ENCODE data around the gene ERC2.

Gene ERC2

DNA sequence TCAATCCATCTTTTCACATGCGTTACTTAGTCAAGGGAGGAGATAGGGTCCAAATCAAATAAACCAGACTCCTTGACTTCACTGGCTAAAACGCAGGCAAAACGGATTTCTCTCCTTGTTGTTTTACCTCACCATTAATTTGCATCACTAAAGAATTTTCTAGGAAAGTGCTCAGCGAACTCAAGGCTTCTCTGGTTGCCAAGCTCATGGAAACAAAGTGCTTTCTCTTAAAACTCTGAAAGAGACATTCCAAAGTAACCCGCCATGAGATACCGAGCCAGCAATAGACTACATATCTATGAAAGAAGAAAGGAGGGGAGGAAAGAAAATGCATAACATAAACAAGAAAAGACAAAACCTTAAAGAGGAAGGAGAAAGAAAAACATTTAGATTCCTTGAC, 769.4 kb downstream of the ERC2 start:
- Histone ChIP-seq H3K4me1 (ENCODE audit: control insufficient read depth, insufficient read depth, low read length) (peaks cover 5% of the 10 kb centered on the region; the same call in 1 of the 2 replicates), H3K36me3 (ENCODE audit: control insufficient read depth in 2 of 2, insufficient read depth in 1 of 2, low read length in 2 of 2) (peaks cover 0 to 3% of the 10 kb centered on the region in 2 experiments; a peak in 1 of 3 replicates), H3K27ac (ENCODE audit: extremely low read depth, low read depth, low read length) (no peak overlapping the region), H3K9me3 (ENCODE audit: control insufficient read depth, insufficient read depth, low read depth, low read length) (no peaks in the 10 kb centered on the region), H3K4me3 (ENCODE audit: low read depth, low read length) (no peak overlapping the region)
- CTCF ChIA-PET = interaction anchor here (1.0 kb wide), 1 partner anchor 33 kb away, joined by 3 read pairs; no protein-coding TSS in a partner anchor
- TF ChIP-seq ZSCAN30 (tag by site-specific recombination; IDR thresholded peaks at IDR 0.05) (no peak), ZNF157 (tag by site-specific recombination; IDR thresholded peaks at IDR 0.05) (no peak)
- POLR2A ChIA-PET = no interaction called here

DNA sequence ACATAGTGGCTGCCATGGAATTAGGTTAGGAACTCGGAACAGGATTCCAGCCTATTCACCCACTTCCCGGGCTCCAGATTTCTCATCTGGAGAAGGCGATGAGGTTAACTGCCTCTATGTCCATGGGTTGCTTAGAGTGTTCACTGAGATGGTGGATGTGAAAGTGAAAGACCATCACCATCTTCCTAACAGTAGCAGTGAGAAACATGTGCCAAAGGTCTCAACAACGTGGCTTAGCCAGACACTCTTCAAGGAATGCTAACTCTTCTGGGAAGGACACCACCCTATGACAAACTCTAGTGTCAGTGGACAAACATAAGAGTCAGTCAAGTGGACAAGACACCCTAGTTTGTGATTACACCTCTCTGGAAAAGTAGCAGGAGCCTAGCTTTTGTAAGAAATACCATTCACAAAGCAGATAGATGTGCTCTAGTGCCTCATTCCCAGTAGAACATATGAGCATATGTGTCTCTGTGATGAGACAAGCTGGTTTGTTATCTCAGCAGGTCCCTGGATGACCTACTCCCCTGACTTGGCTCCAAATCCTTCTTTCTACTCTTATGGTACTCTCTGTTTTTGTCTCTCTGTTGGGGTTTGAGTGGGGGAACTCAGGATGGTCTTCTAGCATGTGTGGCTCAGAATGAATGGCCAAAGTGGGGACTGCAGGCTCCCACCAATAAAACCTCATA, 770.9 kb downstream of the ERC2 start:
- H3K4me3 ChIP-seq (ENCODE audit: low read depth, low read length) = no peak overlapping the region
- H3K9me3 ChIP-seq (ENCODE audit: control insufficient read depth, insufficient read depth, low read depth, low read length) = no peaks in the 10 kb centered on the region
- POLR2A ChIA-PET = no interaction called here
- peaks cover 7% of the 10 kb centered on the region for H3K4me1 ChIP-seq (ENCODE audit: control insufficient read depth, insufficient read depth, low read length)
- TF ChIP-seq ZNF701 (tag by site-specific recombination; IDR thresholded peaks at IDR 0.05) (no peak), ZNF544 (tag by site-specific recombination; IDR thresholded peaks at IDR 0.05) (no peak), ZFP3 (tag by site-specific recombination; IDR thresholded peaks at IDR 0.05; ENCODE audit: low read depth) (no peak), WT1 (tag by site-specific recombination; IDR thresholded peaks at IDR 0.05) (no peak), ZNF48 (tag by site-specific recombination; IDR thresholded peaks at IDR 0.05) (no peak), ZNF501 (tag by site-specific recombination; IDR thresholded peaks at IDR 0.05) (no peak), ZNF521 (tag by site-specific recombination; IDR thresholded peaks at IDR 0.05) (no peak), ZNF202 (tag by site-specific recombination; IDR thresholded peaks at IDR 0.05; ENCODE audit: borderline replicate concordance) (no peak)
- TF ChIP-seq, protein P1, sequence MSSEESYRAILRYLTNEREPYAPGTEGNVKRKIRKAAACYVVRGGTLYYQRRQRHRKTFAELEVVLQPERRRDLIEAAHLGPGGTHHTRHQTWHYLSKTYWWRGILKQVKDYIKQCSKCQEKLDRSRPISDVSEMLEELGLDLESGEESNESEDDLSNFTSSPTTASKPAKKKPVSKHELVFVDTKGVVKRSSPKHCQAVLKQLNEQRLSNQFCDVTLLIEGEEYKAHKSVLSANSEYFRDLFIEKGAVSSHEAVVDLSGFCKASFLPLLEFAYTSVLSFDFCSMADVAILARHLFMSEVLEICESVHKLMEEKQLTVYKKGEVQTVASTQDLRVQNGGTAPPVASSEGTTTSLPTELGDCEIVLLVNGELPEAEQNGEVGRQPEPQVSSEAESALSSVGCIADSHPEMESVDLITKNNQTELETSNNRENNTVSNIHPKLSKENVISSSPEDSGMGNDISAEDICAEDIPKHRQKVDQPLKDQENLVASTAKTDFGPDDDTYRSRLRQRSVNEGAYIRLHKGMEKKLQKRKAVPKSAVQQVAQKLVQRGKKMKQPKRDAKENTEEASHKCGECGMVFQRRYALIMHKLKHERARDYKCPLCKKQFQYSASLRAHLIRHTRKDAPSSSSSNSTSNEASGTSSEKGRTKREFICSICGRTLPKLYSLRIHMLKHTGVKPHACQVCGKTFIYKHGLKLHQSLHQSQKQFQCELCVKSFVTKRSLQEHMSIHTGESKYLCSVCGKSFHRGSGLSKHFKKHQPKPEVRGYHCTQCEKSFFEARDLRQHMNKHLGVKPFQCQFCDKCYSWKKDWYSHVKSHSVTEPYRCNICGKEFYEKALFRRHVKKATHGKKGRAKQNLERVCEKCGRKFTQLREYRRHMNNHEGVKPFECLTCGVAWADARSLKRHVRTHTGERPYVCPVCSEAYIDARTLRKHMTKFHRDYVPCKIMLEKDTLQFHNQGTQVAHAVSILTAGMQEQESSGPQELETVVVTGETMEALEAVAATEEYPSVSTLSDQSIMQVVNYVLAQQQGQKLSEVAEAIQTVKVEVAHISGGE (tag by site-specific recombination; conservative IDR thresholded peaks at IDR 0.05; ENCODE audit: low read depth) = no peak
- CTCF ChIA-PET = no interaction called here
- no peak overlapping the region for H3K27ac ChIP-seq (ENCODE audit: extremely low read depth, low read depth, low read length)
- peaks cover 0 to 3% of the 10 kb centered on the region in 2 experiments; a peak in 1 of 3 replicates for H3K36me3 ChIP-seq (ENCODE audit: control insufficient read depth in 2 of 2, insufficient read depth in 1 of 2, low read length in 2 of 2)

DNA sequence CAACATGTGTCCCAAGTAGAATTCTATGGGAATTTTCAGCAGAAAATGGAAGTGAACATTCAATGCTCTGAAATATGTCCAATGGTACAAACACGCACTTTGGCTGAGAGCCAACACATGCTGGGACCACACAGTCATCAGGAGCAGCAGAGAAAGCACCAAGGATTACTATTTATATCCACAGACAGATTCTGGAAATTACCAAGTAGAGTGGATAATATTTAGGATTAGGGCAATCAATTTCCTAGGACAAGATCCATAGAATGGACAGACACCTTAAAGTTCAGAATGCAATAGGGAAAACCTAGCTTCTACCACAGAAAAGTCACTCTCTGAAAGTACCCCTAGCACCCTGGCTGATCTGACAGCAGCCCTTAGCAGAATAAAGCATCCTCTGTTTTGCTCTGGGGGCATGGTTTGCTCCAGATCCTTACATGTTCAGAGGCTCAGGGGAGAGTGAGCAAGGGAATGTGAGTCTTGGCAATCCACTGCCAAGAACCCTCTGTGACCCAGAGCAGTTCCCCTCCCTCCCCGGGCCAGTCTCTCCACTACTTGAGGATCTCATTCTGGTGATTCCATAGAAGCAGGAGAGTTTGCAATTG, 775.2 kb downstream of the ERC2 start:
- ChIA-PET CTCF (no interaction called here), POLR2A (no interaction called here)
- TF ChIP-seq, protein P2, sequence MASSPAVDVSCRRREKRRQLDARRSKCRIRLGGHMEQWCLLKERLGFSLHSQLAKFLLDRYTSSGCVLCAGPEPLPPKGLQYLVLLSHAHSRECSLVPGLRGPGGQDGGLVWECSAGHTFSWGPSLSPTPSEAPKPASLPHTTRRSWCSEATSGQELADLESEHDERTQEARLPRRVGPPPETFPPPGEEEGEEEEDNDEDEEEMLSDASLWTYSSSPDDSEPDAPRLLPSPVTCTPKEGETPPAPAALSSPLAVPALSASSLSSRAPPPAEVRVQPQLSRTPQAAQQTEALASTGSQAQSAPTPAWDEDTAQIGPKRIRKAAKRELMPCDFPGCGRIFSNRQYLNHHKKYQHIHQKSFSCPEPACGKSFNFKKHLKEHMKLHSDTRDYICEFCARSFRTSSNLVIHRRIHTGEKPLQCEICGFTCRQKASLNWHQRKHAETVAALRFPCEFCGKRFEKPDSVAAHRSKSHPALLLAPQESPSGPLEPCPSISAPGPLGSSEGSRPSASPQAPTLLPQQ (tag by site-specific recombination; IDR thresholded peaks at IDR 0.05) = 0 out of 2 replicates have a peak, but pooled peaks have one; percentile 27
- TF ChIP-seq, protein P3, sequence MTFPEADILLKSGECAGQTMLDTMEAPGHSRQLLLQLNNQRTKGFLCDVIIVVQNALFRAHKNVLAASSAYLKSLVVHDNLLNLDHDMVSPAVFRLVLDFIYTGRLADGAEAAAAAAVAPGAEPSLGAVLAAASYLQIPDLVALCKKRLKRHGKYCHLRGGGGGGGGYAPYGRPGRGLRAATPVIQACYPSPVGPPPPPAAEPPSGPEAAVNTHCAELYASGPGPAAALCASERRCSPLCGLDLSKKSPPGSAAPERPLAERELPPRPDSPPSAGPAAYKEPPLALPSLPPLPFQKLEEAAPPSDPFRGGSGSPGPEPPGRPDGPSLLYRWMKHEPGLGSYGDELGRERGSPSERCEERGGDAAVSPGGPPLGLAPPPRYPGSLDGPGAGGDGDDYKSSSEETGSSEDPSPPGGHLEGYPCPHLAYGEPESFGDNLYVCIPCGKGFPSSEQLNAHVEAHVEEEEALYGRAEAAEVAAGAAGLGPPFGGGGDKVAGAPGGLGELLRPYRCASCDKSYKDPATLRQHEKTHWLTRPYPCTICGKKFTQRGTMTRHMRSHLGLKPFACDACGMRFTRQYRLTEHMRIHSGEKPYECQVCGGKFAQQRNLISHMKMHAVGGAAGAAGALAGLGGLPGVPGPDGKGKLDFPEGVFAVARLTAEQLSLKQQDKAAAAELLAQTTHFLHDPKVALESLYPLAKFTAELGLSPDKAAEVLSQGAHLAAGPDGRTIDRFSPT (tag by site-specific recombination; IDR thresholded peaks at IDR 0.05) = no peak
- TF ChIP-seq, protein P4, sequence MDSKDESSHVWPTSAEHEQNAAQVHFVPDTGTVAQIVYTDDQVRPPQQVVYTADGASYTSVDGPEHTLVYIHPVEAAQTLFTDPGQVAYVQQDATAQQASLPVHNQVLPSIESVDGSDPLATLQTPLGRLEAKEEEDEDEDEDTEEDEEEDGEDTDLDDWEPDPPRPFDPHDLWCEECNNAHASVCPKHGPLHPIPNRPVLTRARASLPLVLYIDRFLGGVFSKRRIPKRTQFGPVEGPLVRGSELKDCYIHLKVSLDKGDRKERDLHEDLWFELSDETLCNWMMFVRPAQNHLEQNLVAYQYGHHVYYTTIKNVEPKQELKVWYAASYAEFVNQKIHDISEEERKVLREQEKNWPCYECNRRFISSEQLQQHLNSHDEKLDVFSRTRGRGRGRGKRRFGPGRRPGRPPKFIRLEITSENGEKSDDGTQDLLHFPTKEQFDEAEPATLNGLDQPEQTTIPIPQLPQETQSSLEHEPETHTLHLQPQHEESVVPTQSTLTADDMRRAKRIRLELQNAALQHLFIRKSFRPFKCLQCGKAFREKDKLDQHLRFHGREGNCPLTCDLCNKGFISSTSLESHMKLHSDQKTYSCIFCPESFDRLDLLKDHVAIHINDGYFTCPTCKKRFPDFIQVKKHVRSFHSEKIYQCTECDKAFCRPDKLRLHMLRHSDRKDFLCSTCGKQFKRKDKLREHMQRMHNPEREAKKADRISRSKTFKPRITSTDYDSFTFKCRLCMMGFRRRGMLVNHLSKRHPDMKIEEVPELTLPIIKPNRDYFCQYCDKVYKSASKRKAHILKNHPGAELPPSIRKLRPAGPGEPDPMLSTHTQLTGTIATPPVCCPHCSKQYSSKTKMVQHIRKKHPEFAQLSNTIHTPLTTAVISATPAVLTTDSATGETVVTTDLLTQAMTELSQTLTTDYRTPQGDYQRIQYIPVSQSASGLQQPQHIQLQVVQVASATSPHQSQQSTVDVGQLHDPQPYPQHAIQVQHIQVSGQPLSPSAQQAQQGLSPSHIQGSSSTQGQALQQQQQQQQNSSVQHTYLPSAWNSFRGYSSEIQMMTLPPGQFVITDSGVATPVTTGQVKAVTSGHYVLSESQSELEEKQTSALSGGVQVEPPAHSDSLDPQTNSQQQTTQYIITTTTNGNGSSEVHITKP (tag by site-specific recombination; IDR thresholded peaks at IDR 0.05) = peak; percentile 65
- TF ChIP-seq ZNF660 (tag by site-specific recombination; IDR thresholded peaks at IDR 0.05) = peak; percentile 100
- Histone ChIP-seq H3K4me1 (ENCODE audit: control insufficient read depth, insufficient read depth, low read length) (peaks cover 8% of the 10 kb centered on the region; the same call in 1 of the 2 replicates), H3K4me3 (ENCODE audit: low read depth, low read length) (no peak overlapping the region), H3K27ac (ENCODE audit: extremely low read depth, low read depth, low read length) (no peak overlapping the region), H3K36me3 (ENCODE audit: control insufficient read depth in 2 of 2, insufficient read depth in 1 of 2, low read length in 2 of 2) (peaks cover 0 to 3% of the 10 kb centered on the region in 2 experiments; a peak in 1 of 3 replicates), H3K9me3 (ENCODE audit: control insufficient read depth, insufficient read depth, low read depth, low read length) (no peaks in the 10 kb centered on the region)

Measured in HEK293 (cell line).